Effector memory CD4-positive, alpha-beta T cell (primary cell): ENCODE measurements around the gene LPCAT1.
"Not testable (repeated sequence)": the region's sequence is repeated elsewhere in the genome, so short reads cannot be mapped to it uniquely, and the experiment has no call there.

ENCODE experiments used
- DNase-seq, 3 donors: peaks; one replicate each; pipeline ENCODE4 v3.0.0-alpha.2; 2020
- H3K27ac ChIP-seq: 2 replicates; pipeline ENCODE4 v1.7.0; 2013; ENCODE audit warnings: mild to moderate bottlenecking, low read length, moderate library complexity; ENCODE audit not compliant: insufficient read depth, poor library complexity, severe bottlenecking
- H3K27me3 ChIP-seq: replicated peaks from 2 replicates; pipeline ENCODE4 v1.7.0; 2013; ENCODE audit warnings: mild to moderate bottlenecking, low read length; ENCODE audit not compliant: insufficient read depth, control insufficient read depth, poor library complexity, severe bottlenecking
- H3K36me3 ChIP-seq: 2 replicates; pipeline ENCODE4 v1.7.0; 2013; ENCODE audit warnings: mild to moderate bottlenecking, low read length, moderate library complexity; ENCODE audit not compliant: control insufficient read depth, insufficient read depth
- H3K4me1 ChIP-seq: 2 replicates; pipeline ENCODE4 v1.7.0; 2013; ENCODE audit warnings: low read length, mild to moderate bottlenecking; ENCODE audit not compliant: control insufficient read depth, insufficient read depth, poor library complexity, severe bottlenecking
- H3K4me3 ChIP-seq: 2 replicates; pipeline ENCODE4 v1.7.0; 2013; ENCODE audit warnings: low read length, low read depth, mild to moderate bottlenecking; ENCODE audit not compliant: insufficient read depth, poor library complexity, severe bottlenecking
- H3K9me3 ChIP-seq: 2 replicates; pipeline ENCODE4 v1.7.0; 2013; ENCODE audit warnings: mild to moderate bottlenecking, low read length, moderate library complexity; ENCODE audit not compliant: control insufficient read depth
- total RNA-seq, 3 donors: gene quantifications; one replicate each; lab custom pipeline; 2026; lab: John Stamatoyannopoulos, UW

The LPCAT1 gene, protein sequence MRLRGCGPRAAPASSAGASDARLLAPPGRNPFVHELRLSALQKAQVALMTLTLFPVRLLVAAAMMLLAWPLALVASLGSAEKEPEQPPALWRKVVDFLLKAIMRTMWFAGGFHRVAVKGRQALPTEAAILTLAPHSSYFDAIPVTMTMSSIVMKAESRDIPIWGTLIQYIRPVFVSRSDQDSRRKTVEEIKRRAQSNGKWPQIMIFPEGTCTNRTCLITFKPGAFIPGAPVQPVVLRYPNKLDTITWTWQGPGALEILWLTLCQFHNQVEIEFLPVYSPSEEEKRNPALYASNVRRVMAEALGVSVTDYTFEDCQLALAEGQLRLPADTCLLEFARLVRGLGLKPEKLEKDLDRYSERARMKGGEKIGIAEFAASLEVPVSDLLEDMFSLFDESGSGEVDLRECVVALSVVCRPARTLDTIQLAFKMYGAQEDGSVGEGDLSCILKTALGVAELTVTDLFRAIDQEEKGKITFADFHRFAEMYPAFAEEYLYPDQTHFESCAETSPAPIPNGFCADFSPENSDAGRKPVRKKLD
- 37.0 to 62.1 (median 62.0) reads per million in 3 donors for total RNA-seq

DNA sequence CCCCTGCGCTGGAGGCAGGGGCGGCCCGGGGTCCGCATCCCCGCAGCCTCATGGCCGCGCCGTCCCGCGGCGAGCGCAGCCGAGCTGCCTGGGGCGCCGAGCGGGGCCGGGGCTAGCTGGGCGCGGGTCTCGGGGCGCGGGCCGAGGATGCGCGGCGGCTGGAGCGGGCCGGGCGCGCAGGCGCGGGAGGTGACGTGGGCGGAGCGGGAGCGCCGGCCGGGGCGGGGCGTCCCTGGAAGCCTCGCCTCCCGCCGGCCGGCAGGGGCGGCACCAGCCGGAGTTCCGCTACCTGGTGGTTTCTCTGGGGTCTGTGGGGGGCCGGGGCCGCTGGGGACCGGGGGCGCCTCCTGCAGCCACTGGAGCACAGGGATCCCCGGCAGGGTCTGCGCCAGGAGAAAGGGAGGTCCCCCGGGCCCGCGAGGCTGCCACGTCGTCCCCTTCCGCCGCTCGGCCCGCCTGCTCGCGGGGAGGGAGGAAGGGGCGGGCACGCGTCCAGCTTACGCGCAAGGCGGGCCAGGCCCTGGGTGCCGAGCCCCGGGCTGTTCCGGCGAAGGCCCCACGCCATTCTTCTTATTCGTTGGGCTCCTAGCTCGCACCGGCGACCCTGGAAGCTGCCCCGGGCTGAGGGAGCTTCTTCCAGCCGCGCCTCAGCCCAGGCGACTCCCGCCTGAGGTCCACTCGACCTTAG, at the start of gene LPCAT1:
TSS of gene LPCAT1 (minus strand) at position 168 of the 688 bp plus-strand sequence. CDS start at position 52, 116 bp downstream.
- Histone ChIP-seq H3K4me3 (peak within 1 kb of the TSS; percentile 67), H3K27ac (peak within 1 kb of the TSS; percentile 63), H3K4me1 (peaks cover 20% of the 10 kb centered on the region), H3K9me3 (no peaks in the 10 kb centered on the region), H3K27me3 (no peaks in the 10 kb centered on the region), H3K36me3 (peaks cover 14% of the 10 kb centered on the region)
- DNase-seq: peak; percentile 49 to 65 (median 59)

GRCh38 chr5:1571875-1572274, 48.1 kb upstream of the LPCAT1 start:
- DNase-seq: not testable (repeated sequence)

GRCh38 chr5:1570975-1571374, 47.2 kb upstream of the LPCAT1 start:
- H3K36me3 ChIP-seq: no peaks in the 10 kb centered on the region
- H3K9me3 ChIP-seq: no peaks in the 10 kb centered on the region
- no peak overlapping the region for H3K27ac ChIP-seq
- no peak for DNase-seq
- no peaks in the 10 kb centered on the region for H3K27me3 ChIP-seq
- no peak overlapping the region for H3K4me3 ChIP-seq
- no peaks in the 10 kb centered on the region for H3K4me1 ChIP-seq

More at GRCh38 chr5:1571875-1572274, 48.1 kb upstream of the LPCAT1 start:
- H3K36me3 ChIP-seq, H3K4me1 ChIP-seq, H3K4me3 ChIP-seq, H3K27me3 ChIP-seq, H3K27ac ChIP-seq, H3K9me3 ChIP-seq: not testable (repeated sequence)

DNA sequence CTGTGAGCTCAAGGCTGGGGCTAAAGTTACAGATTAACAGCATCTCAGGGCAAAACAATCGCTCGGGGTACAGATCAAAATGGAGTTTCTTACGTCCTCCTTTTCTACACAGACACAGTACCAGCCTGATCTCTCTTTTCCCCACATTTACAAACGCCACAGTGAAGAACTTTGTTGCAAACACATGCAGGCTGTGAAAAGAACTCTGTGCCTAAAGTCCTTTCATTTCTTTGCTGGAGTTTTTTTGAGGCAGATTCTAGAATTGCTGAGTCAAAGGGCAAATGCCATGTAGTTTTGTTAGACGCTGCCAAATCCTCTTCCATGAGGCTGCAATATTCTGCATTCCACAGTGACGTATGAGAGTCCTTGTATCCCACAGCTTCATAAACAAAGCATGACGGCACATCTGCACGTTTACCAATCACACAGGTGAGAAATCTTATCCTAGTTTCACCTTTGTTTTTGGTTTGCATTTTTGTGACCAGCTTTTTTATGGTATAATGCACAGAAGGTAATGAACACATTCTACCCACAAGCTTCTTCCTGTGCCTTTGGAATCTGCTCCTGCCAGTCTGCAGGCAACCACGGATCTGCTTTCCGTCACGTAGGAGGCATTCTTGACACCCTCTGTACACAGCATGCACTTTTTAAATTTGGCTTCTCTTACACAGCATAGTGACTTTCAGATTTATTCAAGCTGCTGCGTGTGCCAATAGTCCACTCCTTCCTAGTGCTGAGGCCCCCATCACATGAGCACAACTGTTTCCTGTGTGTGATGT, 44.6 kb upstream of the LPCAT1 start:
- DNase-seq: no peak
- no peaks in the 10 kb centered on the region for H3K9me3 ChIP-seq
- H3K27me3 ChIP-seq: no peaks in the 10 kb centered on the region

DNA sequence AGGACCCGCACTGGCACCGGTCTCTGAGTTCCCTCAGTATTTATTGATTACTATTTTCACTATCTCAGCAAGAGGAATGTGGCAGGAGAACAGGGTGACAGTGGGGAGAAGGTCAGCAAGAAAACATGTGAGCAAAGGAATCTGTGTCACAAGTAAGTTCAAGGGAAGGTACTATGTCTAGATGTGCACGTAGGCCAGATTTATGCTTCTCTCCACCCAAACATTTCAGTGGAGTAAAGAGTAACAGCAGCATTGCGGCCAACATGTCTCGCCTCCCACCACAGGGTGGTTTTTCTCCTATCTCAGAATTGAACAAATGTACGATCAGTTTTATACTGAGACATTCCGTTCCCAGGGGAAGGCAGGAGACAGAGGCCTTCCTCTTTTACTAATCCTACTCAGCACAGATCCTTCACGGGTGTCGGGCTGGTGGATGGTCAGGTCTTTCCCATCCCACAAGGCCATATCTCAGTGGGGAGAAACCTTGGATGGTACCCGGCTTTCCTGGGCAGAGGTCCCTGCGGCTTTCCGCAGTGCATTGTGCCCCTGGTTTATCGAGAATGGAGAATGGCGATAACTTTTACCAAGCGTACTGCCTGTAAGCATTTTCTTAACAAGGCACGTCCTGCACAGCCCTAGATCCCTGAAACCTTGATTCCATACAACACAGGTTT, 43.9 kb upstream of the LPCAT1 start:
- not testable (repeated sequence) for H3K27me3 ChIP-seq, H3K4me1 ChIP-seq, H3K27ac ChIP-seq

More for the DNA sequence above, 44.6 kb upstream of the LPCAT1 start:
- H3K27ac ChIP-seq: no peak overlapping the region
- H3K4me1 ChIP-seq: no peaks in the 10 kb centered on the region
- no peaks in the 10 kb centered on the region for H3K36me3 ChIP-seq
- H3K4me3 ChIP-seq: no peak overlapping the region

GRCh38 chr5:1565737-1566734, 42.3 kb upstream of the LPCAT1 start:
- DNase-seq: no peak
- H3K9me3 ChIP-seq: no peaks in the 10 kb centered on the region
- H3K36me3 ChIP-seq: no peaks in the 10 kb centered on the region
- no peaks in the 10 kb centered on the region for H3K27me3 ChIP-seq
- H3K4me3 ChIP-seq: no peak overlapping the region
- no peaks in the 10 kb centered on the region for H3K4me1 ChIP-seq
- H3K27ac ChIP-seq: no peak overlapping the region

More for the DNA sequence above, 43.9 kb upstream of the LPCAT1 start:
- not testable (repeated sequence) for DNase-seq, H3K4me3 ChIP-seq, H3K36me3 ChIP-seq, H3K9me3 ChIP-seq

DNA sequence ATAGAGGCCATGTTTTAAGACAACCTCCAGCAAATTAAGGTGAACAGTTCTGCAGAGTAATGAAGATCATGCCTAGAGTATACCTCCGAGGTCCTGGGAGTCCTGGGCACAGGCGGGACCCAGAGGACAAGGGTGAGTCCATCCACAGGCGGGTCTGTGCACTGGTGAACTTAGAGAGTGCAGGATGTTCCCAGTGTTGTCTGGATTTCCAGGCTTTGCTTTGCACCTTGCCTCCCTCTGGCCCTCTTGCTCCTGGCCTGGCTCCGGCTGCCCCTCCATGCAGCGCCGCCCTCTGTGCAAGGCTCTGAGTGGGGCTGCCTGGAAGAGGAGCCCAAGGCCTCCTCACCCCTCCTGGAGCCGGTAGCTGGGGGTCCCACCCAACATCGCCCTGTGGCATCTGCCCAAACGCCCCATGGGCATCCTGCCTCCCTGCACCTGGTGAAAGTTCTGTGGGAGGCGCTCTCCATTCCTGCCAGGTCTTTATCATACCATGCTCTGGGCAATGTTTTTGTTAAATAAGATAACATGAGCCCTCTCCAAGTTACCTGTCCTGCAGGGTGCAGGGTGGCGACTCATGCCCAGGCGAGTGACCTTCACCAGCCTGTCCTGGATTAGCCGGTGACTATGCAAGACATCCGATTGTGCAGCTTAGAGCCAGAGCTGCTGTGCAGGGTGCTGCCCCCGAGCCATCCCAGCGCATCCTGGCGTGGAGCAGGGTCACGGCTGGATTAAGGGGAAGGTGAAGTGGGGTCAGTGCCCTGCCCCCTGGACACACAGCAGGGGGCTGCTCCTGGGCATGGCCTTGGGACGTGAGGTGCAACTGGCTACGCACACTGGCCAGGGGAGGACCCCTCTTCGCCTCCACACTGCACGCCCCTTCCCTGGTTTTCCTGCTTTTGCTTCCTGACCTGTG, 41.3 kb upstream of the LPCAT1 start:
- Histone ChIP-seq H3K4me1 (no peaks in the 10 kb centered on the region), H3K9me3 (no peaks in the 10 kb centered on the region), H3K27me3 (no peaks in the 10 kb centered on the region), H3K27ac (no peak overlapping the region), H3K36me3 (no peaks in the 10 kb centered on the region), H3K4me3 (no peak overlapping the region)
- DNase-seq: no peak

DNA sequence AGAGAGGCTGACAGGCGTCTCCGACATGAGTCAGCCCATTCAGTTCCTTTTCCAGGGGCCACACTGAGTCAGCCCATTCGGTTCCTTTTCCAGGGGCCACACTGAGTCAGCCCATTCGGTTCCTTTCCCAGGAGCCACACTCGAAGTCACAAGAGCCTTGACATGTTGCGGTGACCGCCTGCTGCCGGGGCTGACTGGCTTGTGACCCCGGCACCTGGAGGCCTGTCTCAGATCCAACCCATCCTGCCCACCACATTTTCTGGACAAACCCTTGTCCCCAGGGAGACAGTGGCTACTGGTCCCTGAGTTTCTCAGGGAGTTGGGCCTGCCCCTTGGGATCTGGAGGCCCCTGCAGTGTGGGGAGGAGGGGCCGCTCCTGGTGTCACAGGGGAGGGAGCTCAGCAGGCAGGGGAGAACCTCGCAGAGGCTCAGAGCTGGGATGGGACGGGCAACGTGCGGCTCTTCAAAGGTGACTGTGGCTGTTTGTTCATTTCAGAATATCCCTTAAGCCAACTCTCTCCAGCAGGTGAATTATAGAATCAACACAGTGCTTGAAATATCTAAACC, 40.5 kb upstream of the LPCAT1 start:
- H3K27ac ChIP-seq: no peak overlapping the region
- H3K36me3 ChIP-seq: no peaks in the 10 kb centered on the region
- H3K27me3 ChIP-seq: no peaks in the 10 kb centered on the region
- no peak overlapping the region for H3K4me3 ChIP-seq
- no peak for DNase-seq
- no peaks in the 10 kb centered on the region for H3K4me1 ChIP-seq
- H3K9me3 ChIP-seq: no peaks in the 10 kb centered on the region
